ENCODE data around the gene MYOM1. TPM values are rescaled to one million over a fixed set of nuclear protein-coding genes. Genes with fewer than 3 reads are reported as not detected.

Gene MYOM1
- total RNA-seq, 1 experiment from 2014 or later, result 0.92 TPM

GRCh38 chr18:3238742-3239141, 19.0 kb upstream of the MYOM1 start:
- Histone ChIP-seq H3K4me3 (ENCODE audit: low read depth in 2 of 2, low read length in 2 of 2) (no peak overlapping the region), H3K9me3 (ENCODE audit: control insufficient read depth, insufficient read depth, low read depth, low read length) (no peaks in the 10 kb centered on the region), H3K36me3 (ENCODE audit: control insufficient read depth, insufficient read depth, low read length) (no peaks in the 10 kb centered on the region), H3K27me3 (ENCODE audit: control insufficient read depth, insufficient read depth, low read length) (no peaks in the 10 kb centered on the region), H3K27ac (ENCODE audit: low read length) (no peak overlapping the region), H3K4me1 (ENCODE audit: control insufficient read depth, insufficient read depth, low read length) (no peaks in the 10 kb centered on the region; the same call in 1 of the 2 replicates)
- ChIA-PET POLR2A (no interaction called here), CTCF (interaction anchor here (0.9 kb wide), 1 partner anchor 304 kb away, joined by 11 read pairs; no protein-coding TSS in a partner anchor)
- ATAC-seq (peak; percentile 79), DNase-seq (ENCODE audit: low read depth, low spot score) (no peak)
- no peak for TF ChIP-seq REST (IDR thresholded peaks at IDR 0.05; ENCODE audit: insufficient read depth in 1 of 2, low read depth in 2 of 2, low read length in 1 of 2)
- TF ChIP-seq CTCF (IDR thresholded peaks at IDR 0.05), result peak; percentile 31; the same call in 1 of the 2 replicates
- no TSS peak for BruUV-seq (replicated peaks)
- in situ Hi-C loops (cut with HindIII; ENCODE audit: low pct_unique_long_range_greater_than_20kb, low sequenced_read_pairs), result no loop called here
- intact Hi-C loops (cut with micrococcal nuclease; ENCODE audit: unreplicated experiment), result no loop called here

- no peak for TF ChIP-seq REST (IDR thresholded peaks at IDR 0.05; ENCODE audit: insufficient read depth in 1 of 2, low read depth in 2 of 2, low read length in 1 of 2)
- no peak for TF ChIP-seq CTCF (IDR thresholded peaks at IDR 0.05)
- TF ChIP-seq TCF7L2 (IDR thresholded peaks at IDR 0.05; ENCODE audit: low read depth, low read length), result no peak
- TF ChIP-seq SIN3A (IDR thresholded peaks at IDR 0.05; ENCODE audit: borderline replicate concordance, insufficient read depth, low read depth, low read length), result no peak
- TF ChIP-seq POLR2AphosphoS5 (IDR thresholded peaks at IDR 0.05; ENCODE audit: low read depth, low read length), result no peak
- no TSS peak for BruUV-seq (replicated peaks)
- H3K4me1 ChIP-seq (ENCODE audit: control insufficient read depth, insufficient read depth, low read length), result no peaks in the 10 kb centered on the region
- ATAC-seq (no peak), DNase-seq (ENCODE audit: low read depth, low spot score) (no peak)
- intact Hi-C loops (cut with micrococcal nuclease; ENCODE audit: unreplicated experiment) (no loop called here), in situ Hi-C loops (cut with HindIII; ENCODE audit: low pct_unique_long_range_greater_than_20kb, low sequenced_read_pairs) (no loop called here)
- ChIA-PET CTCF (no interaction called here), POLR2A (interaction anchor here (0.7 kb wide), 1 partner anchor 211 kb away, joined by 4 read pairs; no protein-coding TSS in a partner anchor)
- H3K9me3 ChIP-seq (ENCODE audit: control insufficient read depth, insufficient read depth, low read depth, low read length), result no peaks in the 10 kb centered on the region
- H3K4me3 ChIP-seq (ENCODE audit: low read depth in 2 of 2, low read length in 2 of 2), result no peak overlapping the region
- no peaks in the 10 kb centered on the region for H3K27me3 ChIP-seq (ENCODE audit: control insufficient read depth, insufficient read depth, low read length)
- no peak overlapping the region for H3K27ac ChIP-seq (ENCODE audit: low read length)
- H3K36me3 ChIP-seq (ENCODE audit: control insufficient read depth, insufficient read depth, low read length), result no peaks in the 10 kb centered on the region
Observed at GRCh38 chr18:3236470-3236869, 16.7 kb upstream of the MYOM1 start.
